Hepatocyte (in vitro differentiated cells): ENCODE data around the gene OR5K1. TPM values are rescaled to one million over a fixed set of nuclear protein-coding genes. Genes with fewer than 3 reads are reported as not detected.

Source experiments
- DNase-seq: peaks from one replicate; pipeline ENCODE4 v3.0.0-alpha.2; 2016; ENCODE audit warnings: low spot score
- H2AFZ ChIP-seq: fragments of 200-600 bp; sonication (generic); 2 replicates; pipeline ENCODE4 v1.6.0; 2016; ENCODE audit warnings: antibody characterized with exemption, mild to moderate bottlenecking
- H3K27ac ChIP-seq: fragments of 200-600 bp; sonication (generic); 2 replicates; pipeline ENCODE4 v1.5.1; 2016; ENCODE audit warnings: mild to moderate bottlenecking
- H3K27me3 ChIP-seq: fragments of 200-600 bp; sonication (generic); 2 replicates; pipeline ENCODE4 v1.6.1; 2016
- H3K36me3 ChIP-seq: fragments of 200-600 bp; sonication (generic); replicated peaks from 2 replicates; pipeline ENCODE4 v1.5.1; 2016; ENCODE audit warnings: low read depth; ENCODE audit not compliant: insufficient read depth
- H3K4me1 ChIP-seq: fragments of 200-600 bp; sonication (generic); 2 replicates; pipeline ENCODE4 v1.5.1; 2016; ENCODE audit warnings: mild to moderate bottlenecking, moderate library complexity; ENCODE audit not compliant: insufficient read depth
- H3K4me2 ChIP-seq: fragments of 200-600 bp; sonication (generic); 2 replicates; pipeline ENCODE4 v1.6.0; 2016
- H3K4me3 ChIP-seq: fragments of 200-600 bp; sonication (generic); 2 replicates; pipeline ENCODE4 v1.5.1; 2016; ENCODE audit warnings: mild to moderate bottlenecking
- H3K79me2 ChIP-seq: fragments of 200-600 bp; sonication (generic); 2 replicates; pipeline ENCODE4 v1.6.0; 2017; ENCODE audit warnings: mild to moderate bottlenecking
- H3K9me2 ChIP-seq: fragments of 200-600 bp; sonication (generic); replicated peaks from 2 replicates; pipeline ENCODE4 v1.6.0; 2017; ENCODE audit warnings: mild to moderate bottlenecking; ENCODE audit not compliant: insufficient read depth
- H3K9me3 ChIP-seq: fragments of 200-600 bp; sonication (generic); 2 replicates; pipeline ENCODE4 v1.5.1; 2016; ENCODE audit warnings: low read depth, mild to moderate bottlenecking
- H4K20me1 ChIP-seq: fragments of 200-600 bp; sonication (generic); 2 replicates; pipeline ENCODE4 v1.6.0; 2016; ENCODE audit warnings: mild to moderate bottlenecking; ENCODE audit not compliant: insufficient read depth, poor library complexity, severe bottlenecking
- EZH2 ChIP-seq: fragments of 200-600 bp; sonication (generic); IDR thresholded peaks from 2 replicates; pipeline ENCODE4 v1.6.1; 2016; ENCODE audit warnings: antibody characterized with exemption, mild to moderate bottlenecking, borderline replicate concordance
- EZH2phosphoT487 ChIP-seq: fragments of 200-600 bp; sonication (generic); IDR thresholded peaks from one replicate; pipeline ENCODE4 v1.6.1; 2018; ENCODE audit warnings: antibody characterized with exemption, mild to moderate bottlenecking, low read depth, moderate library complexity; ENCODE audit not compliant: unreplicated experiment, severe bottlenecking
- WGBS: methylation state at CpG from one replicate; pipeline ENCODE4 v1.1.6; 2016; ENCODE audit warnings: low lambda C conversion rate; ENCODE audit errors: missing lambda C conversion rate; 5-methylcytosine and 5-hydroxymethylcytosine counted together
- polyA plus RNA-seq: library from polyadenylated mRNA; unstranded; fragments of >200 nt; fragmentation: Nextera tagmentation; extraction: Ambion mirVana; gene quantifications from 2 replicates; pipeline ENCODE4 v1.2.1, GENCODE V29; 2016
- total RNA-seq: library from RNA; depleted of rRNA; stranded (reverse); fragments of >200 nt; gene quantifications from 2 replicates; pipeline ENCODE4 v1.2.3, GENCODE V29; 2014
- TF ChIP-seq, protein P1 (sequence below): fragments of 200-600 bp; sonication (generic); IDR thresholded peaks from 2 replicates; pipeline ENCODE4 v1.5.1; 2016; ENCODE audit warnings: antibody characterized with exemption, mild to moderate bottlenecking; ENCODE audit not compliant: poor library complexity

OR5K1 gene
- total and polyA plus RNA-seq, 2 experiments from 2014 or later = not detected

DNA sequence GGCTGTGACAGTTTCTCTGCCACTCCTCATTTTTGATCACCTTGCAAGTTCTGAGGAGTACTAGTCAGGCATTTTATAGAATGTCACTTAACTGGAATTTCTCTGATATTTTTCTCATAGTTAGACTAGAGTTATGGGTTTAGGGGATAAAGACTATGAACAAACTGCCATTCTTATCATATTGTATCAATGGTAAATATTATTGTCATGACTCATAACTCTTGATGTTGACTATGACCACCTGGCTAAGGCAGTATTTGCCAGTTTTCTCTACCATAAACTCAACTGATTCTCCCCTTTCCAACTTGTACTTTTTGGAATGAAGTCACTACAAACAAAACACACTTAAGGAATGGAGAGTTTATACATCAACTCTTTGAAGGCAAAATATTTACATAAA lies 22.7 kb upstream of the OR5K1 start:
- H3K9me2 ChIP-seq = no peaks in the 10 kb centered on the region
- no peaks in the 10 kb centered on the region for H3K27me3 ChIP-seq
- no peak overlapping the region for H3K27ac ChIP-seq
- no peaks in the 10 kb centered on the region for H3K79me2 ChIP-seq
- DNase-seq = no peak
- no peak overlapping the region for H3K4me2 ChIP-seq
- H2AFZ ChIP-seq = no peak overlapping the region
- TF ChIP-seq, protein P1, sequence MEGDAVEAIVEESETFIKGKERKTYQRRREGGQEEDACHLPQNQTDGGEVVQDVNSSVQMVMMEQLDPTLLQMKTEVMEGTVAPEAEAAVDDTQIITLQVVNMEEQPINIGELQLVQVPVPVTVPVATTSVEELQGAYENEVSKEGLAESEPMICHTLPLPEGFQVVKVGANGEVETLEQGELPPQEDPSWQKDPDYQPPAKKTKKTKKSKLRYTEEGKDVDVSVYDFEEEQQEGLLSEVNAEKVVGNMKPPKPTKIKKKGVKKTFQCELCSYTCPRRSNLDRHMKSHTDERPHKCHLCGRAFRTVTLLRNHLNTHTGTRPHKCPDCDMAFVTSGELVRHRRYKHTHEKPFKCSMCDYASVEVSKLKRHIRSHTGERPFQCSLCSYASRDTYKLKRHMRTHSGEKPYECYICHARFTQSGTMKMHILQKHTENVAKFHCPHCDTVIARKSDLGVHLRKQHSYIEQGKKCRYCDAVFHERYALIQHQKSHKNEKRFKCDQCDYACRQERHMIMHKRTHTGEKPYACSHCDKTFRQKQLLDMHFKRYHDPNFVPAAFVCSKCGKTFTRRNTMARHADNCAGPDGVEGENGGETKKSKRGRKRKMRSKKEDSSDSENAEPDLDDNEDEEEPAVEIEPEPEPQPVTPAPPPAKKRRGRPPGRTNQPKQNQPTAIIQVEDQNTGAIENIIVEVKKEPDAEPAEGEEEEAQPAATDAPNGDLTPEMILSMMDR = no peak
- TF ChIP-seq EZH2 (no peak), EZH2phosphoT487 (no peak)
- no peaks in the 10 kb centered on the region for H3K36me3 ChIP-seq
- H3K4me1 ChIP-seq = no peaks in the 10 kb centered on the region
- H3K4me3 ChIP-seq = no peak overlapping the region
- H3K9me3 ChIP-seq = no peaks in the 10 kb centered on the region
- H4K20me1 ChIP-seq = no peaks in the 10 kb centered on the region

DNA sequence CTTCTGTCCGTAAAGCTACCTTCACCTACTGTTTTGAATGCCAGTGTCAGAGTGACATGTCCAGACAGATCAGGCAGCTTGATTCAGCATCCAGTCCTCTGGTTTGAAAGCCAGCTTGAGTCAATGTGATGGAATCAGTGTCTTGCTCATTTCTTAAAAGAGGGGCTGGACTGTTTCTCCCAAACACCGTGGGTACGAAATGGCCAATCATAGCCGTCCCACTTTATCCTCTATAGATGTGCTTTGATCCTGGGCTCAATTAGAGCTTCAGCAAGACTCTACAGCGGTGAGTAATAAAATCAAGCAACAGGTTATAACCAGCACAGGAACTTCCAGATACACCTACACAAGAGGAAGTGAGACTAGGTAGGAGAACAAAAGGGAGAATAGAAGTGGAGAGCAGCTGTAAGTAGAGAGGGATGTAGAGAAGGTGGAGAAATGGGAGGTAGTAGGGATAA lies 17.0 kb upstream of the OR5K1 start:
- no peaks in the 10 kb centered on the region for H3K27me3 ChIP-seq
- 81% methylated on average over 5 of the region's 5 CpGs for WGBS
- no peak for DNase-seq
- H3K27ac ChIP-seq = no peak overlapping the region
- no peaks in the 10 kb centered on the region for H4K20me1 ChIP-seq
- no peaks in the 10 kb centered on the region for H3K9me2 ChIP-seq
- no peaks in the 10 kb centered on the region for H3K4me1 ChIP-seq
- TF ChIP-seq, protein P1 = no peak
- no peak for TF ChIP-seq EZH2
- no peak for TF ChIP-seq EZH2phosphoT487
- no peaks in the 10 kb centered on the region for H3K36me3 ChIP-seq
- no peak overlapping the region for H3K4me3 ChIP-seq
- no peak overlapping the region for H2AFZ ChIP-seq
- H3K79me2 ChIP-seq = no peaks in the 10 kb centered on the region
- no peaks in the 10 kb centered on the region for H3K9me3 ChIP-seq
- H3K4me2 ChIP-seq = no peak overlapping the region

DNA sequence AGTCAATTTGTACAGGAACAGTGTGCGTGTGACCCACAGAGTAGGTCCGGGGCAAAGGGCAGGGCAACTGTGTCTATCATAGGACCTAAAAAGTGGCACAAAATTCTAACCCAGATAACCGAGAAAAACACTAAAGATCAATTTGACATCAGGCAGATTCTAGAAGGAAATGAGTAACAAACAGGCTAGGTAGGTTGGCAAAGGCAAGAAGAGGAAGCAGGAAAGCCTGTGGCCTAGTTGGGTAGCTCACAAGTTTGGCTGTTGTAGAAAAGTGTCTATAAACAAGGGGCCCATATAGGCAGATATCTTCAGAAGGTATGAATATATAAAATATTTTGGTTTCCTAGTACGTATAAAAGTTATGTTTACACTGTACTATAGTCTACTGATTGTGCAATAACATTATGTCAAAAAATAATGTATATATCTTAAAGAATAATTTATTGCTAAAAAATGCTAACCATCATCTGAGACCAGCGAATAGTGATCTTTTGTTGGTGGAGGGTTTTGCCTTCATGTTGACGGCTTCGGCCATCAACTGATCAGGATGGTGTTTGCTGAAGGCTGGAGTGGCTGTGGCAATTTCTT lies 13.3 kb upstream of the OR5K1 start:
- Histone ChIP-seq H3K9me3 (no peaks in the 10 kb centered on the region), H3K36me3 (no peaks in the 10 kb centered on the region), H2AFZ (no peak overlapping the region), H3K27ac (no peak overlapping the region), H3K4me3 (no peak overlapping the region), H3K9me2 (no peaks in the 10 kb centered on the region), H3K79me2 (no peaks in the 10 kb centered on the region), H4K20me1 (no peaks in the 10 kb centered on the region), H3K4me1 (no peaks in the 10 kb centered on the region), H3K4me2 (no peak overlapping the region), H3K27me3 (no peaks in the 10 kb centered on the region)
- DNase-seq = no peak
- 91% methylated on average over 7 of the region's 7 CpGs for WGBS
- no peak for TF ChIP-seq EZH2phosphoT487

DNA sequence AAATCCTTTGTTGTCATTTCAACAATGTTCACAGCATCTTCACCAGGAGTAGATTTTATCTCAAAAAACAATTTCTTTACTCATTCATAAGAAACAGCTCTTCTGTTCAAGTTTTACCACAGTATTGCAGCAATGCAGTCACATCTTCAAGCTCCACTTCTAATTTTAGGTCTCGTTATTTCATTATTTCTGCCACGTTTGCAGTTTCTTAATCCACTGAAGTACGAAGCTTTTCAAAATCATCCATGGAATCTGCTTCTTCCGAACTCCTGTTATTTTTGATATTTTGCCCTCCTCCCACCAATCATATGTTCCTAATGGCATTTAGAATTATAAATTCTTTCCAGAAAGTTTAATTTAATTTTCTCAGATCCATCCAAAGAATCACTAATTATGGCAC lies 12.6 kb upstream of the OR5K1 start:
- no peaks in the 10 kb centered on the region for H3K79me2 ChIP-seq
- WGBS = 87% methylated on average over 4 of the region's 4 CpGs
- H3K36me3 ChIP-seq = no peaks in the 10 kb centered on the region
- no peak overlapping the region for H3K27ac ChIP-seq
- H4K20me1 ChIP-seq = no peaks in the 10 kb centered on the region
- H3K9me3 ChIP-seq = no peaks in the 10 kb centered on the region
- no peak for DNase-seq
- TF ChIP-seq EZH2 = no peak
- no peak for TF ChIP-seq EZH2phosphoT487
- TF ChIP-seq, protein P1 = no peak
- H3K4me3 ChIP-seq = no peak overlapping the region
- H3K9me2 ChIP-seq = no peaks in the 10 kb centered on the region
- no peaks in the 10 kb centered on the region for H3K27me3 ChIP-seq
- H2AFZ ChIP-seq = no peak overlapping the region
- no peaks in the 10 kb centered on the region for H3K4me1 ChIP-seq
- no peak overlapping the region for H3K4me2 ChIP-seq
